ENCODE measurements around the gene MISP.

GRCh38 chr19:718251-718951 lies 32.5 kb upstream of the MISP start:
- TF ChIP-seq, protein P1, sequence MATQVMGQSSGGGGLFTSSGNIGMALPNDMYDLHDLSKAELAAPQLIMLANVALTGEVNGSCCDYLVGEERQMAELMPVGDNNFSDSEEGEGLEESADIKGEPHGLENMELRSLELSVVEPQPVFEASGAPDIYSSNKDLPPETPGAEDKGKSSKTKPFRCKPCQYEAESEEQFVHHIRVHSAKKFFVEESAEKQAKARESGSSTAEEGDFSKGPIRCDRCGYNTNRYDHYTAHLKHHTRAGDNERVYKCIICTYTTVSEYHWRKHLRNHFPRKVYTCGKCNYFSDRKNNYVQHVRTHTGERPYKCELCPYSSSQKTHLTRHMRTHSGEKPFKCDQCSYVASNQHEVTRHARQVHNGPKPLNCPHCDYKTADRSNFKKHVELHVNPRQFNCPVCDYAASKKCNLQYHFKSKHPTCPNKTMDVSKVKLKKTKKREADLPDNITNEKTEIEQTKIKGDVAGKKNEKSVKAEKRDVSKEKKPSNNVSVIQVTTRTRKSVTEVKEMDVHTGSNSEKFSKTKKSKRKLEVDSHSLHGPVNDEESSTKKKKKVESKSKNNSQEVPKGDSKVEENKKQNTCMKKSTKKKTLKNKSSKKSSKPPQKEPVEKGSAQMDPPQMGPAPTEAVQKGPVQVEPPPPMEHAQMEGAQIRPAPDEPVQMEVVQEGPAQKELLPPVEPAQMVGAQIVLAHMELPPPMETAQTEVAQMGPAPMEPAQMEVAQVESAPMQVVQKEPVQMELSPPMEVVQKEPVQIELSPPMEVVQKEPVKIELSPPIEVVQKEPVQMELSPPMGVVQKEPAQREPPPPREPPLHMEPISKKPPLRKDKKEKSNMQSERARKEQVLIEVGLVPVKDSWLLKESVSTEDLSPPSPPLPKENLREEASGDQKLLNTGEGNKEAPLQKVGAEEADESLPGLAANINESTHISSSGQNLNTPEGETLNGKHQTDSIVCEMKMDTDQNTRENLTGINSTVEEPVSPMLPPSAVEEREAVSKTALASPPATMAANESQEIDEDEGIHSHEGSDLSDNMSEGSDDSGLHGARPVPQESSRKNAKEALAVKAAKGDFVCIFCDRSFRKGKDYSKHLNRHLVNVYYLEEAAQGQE (IDR thresholded peaks at IDR 0.05; ENCODE audit: insufficient replicate concordance, low read depth) = no peak
- TF ChIP-seq CTCF (IDR thresholded peaks at IDR 0.05; ENCODE audit: insufficient read depth, low read length) = no peak
- TF ChIP-seq GABPA (IDR thresholded peaks at IDR 0.05; ENCODE audit: low read depth) = no peak
- no peak for TF ChIP-seq POLR2AphosphoS5 (IDR thresholded peaks at IDR 0.05; ENCODE audit: low read depth)
